HG03457 (cell line): Measurements from ENCODE around the gene UQCRH.

Source experiments
- ATAC-seq: cut with Tn5 transposase; IDR thresholded peaks from one replicate; pipeline ENCODE4 v1.9.1; 2021; ENCODE audit warnings: moderate number of reproducible peaks; ENCODE audit not compliant: unreplicated experiment

The UQCRH gene

DNA sequence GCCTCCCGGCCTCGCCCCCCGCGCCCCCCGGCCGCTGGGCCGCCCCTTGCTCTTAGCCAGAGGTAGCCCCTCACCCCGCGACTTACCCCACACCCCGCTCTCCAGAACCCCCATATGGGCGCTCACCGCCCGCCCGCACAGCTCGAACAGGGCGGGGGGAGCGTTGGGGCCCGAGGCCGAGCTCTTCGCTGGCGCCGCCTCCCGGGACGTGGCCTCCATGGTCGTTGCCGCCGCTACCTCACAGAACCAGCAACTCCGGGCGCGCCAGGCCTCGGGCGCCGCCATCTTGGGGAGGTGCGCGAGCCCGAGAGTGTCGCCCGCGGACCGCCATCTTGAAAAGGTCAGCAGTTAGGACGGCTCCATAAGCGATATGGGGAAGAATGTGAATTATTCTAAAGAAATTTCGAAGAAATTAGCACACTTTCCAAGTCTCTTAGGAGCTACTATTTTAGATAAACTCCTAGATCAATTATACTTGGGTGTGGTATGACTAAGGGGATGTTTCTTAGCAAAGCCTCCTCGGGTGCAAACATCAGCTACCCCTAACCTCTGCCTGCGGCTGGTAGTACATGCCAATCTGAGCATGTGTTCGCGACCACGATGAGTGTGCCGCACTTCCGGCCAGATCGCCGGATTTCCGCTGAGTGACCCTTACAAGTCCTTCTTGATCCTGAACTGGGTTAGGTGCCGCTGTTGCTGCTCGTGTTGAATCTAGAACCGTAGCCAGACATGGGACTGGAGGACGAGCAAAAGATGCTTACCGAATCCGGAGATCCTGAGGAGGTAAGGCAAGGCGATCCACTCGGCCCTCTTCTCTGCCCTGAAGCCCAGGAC is at the start of gene UQCRH, which contains the start of gene LRRC41:
TSS of gene UQCRH (plus strand) at position 661 of the 834 bp plus-strand sequence. CDS start at position 730, 69 bp downstream.
TSS of gene LRRC41 (minus strand) at position 579 of the 834 bp plus-strand sequence. CDS start at position 285, 294 bp downstream.
- ATAC-seq: peak; percentile 67

GRCh38 chr1:46254668-46255067 is 48.8 kb upstream of the UQCRH start:
- ATAC-seq: no peak

DNA sequence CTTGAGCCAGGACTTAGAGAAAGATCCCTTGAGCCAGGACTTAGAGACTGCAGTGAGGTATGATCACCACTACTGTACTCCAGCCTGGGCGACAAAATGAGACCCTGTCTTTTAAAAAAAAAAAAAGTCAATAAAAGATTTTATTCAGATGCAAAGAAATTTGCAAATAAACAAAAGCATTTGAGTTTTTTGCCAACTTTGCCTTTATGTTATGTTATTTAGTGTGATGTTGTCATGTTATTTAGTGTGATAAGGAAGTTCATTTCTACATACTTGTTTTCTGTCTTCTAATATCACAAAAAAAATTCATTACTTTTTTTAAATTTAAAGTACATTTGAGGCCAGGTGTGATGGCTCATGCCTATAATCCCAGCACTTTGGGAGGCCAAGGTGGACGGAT is 47.0 kb upstream of the UQCRH start:
- no peak for ATAC-seq

DNA sequence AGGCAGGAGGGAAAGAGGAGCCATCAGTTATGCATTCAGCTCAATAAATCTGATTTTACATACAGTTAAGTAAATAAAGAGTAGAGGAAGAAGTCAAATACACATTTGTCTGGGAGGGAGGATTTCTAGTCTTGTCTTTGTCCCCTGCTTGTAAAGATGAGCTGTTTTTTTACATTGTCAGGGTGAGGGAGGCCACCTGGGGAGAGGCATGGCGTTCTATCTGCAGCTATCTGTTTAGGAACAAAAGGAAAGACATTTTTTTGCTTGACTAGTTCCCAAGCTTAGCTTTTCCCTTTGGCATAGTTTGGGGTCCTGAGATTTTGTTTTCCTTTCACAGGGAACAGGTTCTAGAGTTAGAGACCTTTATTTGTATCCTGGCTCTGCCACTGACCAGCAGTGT is 41.0 kb upstream of the UQCRH start:
- ATAC-seq: no peak

DNA sequence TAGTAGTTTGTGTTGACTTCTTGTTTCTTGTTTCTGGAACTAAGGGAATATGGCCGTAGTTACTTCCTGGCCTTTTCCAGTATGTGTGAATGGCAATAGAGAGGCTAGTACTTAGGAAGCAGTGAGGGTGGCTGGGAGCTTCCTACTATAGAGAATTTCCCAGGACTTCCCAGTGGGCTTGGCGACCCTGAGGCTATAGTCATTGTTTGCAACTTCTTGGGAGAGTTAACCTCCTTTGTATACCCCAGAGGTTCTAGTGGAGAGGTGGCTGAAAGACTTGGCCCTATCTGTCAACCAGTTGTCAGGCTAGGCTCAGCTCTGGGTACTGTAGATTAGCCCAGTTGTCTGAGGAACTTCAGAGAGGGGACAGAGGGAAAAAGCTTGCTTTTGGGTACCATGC is 40.4 kb upstream of the UQCRH start:
- ATAC-seq: no peak

DNA sequence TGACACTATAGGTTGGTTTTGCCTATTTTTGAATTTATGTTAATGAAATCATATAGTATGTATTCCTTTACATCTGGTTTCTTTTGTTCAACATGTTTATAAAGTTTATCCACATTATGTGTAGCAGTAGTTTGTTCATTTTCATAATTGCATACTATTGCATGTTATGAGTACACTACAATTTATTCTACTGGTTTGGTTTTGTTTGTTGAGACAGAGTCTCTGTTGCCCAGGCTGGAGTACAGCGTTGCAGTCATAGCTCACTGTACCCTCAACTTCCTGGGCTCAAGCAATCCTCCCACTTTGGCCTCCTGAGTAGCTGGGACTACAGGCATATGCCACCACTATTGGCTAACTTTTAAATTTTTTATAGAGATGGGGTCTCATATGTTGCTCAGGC is 34.9 kb upstream of the UQCRH start:
- ATAC-seq: no peak

GRCh38 chr1:46274225-46275029 is 29.1 kb upstream of the UQCRH start:
- ATAC-seq: no peak

- no peak for ATAC-seq
These were observed 28.5 kb upstream of the UQCRH start for GRCh38 chr1:46275030-46275337.

DNA sequence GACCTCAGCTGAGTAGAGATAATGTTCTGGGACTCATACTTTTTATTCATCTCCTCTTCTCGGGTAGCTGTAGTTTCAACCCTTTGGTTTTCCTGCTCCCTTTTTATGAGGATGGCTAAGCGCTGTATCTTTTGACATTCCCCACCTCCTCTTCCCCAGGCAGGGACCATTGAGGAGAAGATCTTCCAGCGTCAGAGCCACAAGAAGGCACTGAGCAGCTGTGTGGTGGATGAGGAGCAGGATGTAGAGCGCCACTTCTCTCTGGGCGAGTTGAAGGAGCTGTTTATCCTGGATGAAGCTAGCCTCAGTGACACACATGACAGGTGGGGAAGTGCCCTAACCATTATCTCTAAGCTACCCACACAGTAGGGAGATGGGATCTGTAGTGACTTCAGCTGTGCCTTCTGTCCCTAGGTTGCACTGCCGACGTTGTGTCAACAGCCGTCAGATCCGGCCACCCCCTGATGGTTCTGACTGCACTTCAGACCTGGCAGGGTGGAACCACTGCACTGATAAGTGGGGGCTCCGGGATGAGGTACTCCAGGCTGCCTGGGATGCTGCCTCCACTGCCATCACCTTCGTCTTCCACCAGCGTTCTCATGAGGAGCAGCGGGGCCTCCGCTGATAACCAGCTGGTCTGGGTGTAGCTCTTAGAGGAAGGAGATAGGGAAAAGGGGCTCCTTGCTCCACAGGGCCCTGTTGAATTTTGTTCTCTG is 25.7 kb upstream of the UQCRH start:
- ATAC-seq: no peak

DNA sequence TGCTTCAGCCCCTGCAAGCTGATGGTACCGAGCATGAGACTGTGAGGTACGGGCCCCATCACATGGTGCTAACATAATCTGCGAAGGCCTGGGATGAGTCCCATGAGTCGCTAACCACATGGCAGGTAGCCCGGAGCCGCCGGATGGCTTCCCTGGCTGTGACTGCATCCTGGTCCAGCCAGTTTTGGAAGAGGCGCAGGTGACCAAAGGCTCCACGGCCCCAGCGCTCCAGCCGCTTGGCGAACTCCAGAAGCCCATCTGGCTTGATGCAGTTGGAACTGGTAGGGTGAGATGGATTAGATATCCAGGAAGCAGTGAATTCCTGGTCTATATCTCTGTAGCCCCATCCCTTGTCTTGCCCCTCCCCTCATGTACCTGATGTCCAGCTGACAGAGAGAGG is 24.7 kb upstream of the UQCRH start:
- no peak for ATAC-seq

DNA sequence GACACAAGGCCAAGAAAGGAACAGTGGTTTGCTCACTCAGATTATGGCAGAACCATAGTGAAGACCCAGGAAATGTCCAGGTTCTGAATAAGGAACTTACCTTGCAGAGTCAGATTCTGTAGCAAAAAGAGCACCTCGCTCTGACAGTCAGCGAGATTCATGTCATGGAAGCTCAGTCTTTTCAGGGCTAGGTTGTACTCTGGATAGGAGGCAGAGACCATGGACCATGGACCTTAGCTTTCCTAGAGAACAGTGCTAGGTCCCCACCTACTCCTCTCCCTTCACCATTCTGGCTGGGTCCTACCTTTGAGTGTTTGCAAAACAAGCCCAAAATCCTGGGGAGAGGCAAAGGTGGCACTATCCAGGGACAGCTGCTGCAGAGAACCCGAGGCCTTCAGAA is 23.4 kb upstream of the UQCRH start:
- no peak for ATAC-seq

- no peak for ATAC-seq
These were observed 22.5 kb upstream of the UQCRH start for GRCh38 chr1:46281021-46281420.

GRCh38 chr1:46284058-46284457 is 19.4 kb upstream of the UQCRH start:
- no peak for ATAC-seq

- ATAC-seq: no peak
These were observed 18.6 kb upstream of the UQCRH start for GRCh38 chr1:46284597-46285564.

DNA sequence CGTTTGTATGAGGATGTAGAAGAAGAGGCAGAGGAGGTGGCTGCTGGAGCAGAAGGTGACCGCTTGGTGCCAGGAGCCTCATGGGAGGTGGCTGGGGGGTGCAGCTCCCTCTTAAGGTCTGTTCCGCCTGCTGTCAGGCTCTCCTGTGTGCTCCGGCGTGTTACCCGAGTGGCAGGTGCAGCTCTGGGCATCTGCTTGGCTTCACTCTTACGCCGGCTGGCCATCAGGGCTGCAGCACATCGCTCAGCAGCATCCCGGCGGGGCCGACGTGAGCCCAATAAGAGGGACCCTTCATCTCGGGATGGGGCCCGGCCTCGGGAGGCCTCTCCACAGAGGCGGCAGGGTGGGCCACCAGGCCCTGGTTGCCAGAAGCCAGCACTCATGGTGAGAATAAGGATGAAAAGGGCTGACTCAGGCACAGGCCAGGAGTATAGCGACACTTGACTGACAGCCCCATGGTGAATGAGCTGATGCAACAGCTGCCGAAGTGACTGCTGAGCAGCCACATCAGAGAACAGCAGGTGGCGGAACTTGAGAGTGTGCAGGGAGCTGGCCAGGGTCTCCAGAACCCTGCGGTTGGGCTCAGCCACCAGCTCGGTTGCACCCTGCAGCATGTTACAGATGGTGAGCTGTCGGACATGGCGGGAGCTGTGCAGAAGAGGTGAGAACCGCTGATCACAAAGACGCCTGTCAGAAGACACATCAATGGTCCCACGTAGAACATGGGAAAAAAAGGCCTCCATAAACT is 17.6 kb upstream of the UQCRH start:
- ATAC-seq: no peak

GRCh38 chr1:46288485-46289133 is 14.9 kb upstream of the UQCRH start:
- ATAC-seq: no peak

- no peak for ATAC-seq
These were observed 14.4 kb upstream of the UQCRH start for GRCh38 chr1:46289134-46289494.

DNA sequence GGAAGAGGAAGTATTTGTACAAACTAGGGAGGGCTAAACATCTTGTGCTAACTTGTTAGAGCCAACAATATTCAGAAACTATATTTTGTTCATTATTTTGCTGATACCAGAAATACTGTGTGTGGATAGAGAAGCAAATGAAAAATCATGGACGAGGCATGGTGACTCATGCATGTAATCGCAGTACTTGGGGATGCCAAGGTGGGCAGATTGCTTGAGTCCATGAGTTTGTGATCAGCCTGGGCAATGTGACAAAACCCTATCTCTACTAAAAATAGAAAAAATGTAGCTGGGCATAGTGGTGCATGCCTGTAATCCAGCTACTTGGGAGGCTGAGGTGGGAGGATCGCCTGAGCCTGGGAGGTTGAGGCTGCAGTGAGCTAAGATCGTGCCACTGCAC is 13.5 kb upstream of the UQCRH start:
- ATAC-seq: no peak

DNA sequence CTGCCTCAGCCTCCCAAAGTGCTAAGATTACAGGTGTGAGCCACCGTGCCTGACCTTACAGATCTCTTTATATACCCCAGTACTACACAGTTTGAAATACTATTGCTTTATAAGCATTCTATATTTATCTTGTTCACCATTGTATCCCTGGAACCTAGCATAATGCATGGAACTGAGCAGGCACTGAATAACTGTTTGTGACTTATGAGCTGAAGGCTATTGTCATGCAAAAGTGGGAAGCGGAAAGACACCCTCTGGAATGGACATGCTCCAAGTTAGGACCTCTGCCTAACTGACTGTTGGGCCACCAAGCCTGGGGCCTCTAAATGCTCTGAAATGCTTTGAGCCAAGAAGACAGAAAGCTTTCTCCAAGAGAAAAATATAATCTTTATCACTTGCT is 8.2 kb upstream of the UQCRH start:
- no peak for ATAC-seq
